Measurements from ENCODE around the gene AGMO. TPM values are rescaled to one million over a fixed set of nuclear protein-coding genes. Genes with fewer than 3 reads are reported as not detected.
A peak's percentile ranks its signal among the peaks of the same experiment; 100 is the strongest.
"Not testable (repeated sequence)": the region's sequence is repeated elsewhere in the genome, so short reads cannot be mapped to it uniquely, and the experiment has no call there.

Gene AGMO
- total RNA-seq, 1 donor, result 0.18 TPM

DNA sequence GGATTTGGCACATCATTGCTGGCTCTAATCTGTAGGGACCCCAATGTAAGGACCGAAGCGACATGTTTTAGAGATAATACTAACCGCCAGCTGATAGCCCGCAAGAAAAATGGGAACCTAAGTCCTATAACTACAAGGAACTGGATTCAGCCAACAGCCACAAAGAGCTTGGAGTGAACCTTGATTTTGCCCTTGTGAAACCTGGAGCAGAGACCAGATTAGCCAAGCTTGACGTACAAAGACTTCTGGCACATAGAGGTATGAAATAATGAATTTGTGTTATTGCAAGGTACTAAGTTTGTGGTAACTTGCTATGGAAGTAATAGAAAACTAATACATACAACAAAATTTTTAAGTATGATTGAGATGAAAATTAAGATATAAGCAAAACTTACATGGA, 246.9 kb downstream of the AGMO start:
- TF ChIP-seq, protein P1, sequence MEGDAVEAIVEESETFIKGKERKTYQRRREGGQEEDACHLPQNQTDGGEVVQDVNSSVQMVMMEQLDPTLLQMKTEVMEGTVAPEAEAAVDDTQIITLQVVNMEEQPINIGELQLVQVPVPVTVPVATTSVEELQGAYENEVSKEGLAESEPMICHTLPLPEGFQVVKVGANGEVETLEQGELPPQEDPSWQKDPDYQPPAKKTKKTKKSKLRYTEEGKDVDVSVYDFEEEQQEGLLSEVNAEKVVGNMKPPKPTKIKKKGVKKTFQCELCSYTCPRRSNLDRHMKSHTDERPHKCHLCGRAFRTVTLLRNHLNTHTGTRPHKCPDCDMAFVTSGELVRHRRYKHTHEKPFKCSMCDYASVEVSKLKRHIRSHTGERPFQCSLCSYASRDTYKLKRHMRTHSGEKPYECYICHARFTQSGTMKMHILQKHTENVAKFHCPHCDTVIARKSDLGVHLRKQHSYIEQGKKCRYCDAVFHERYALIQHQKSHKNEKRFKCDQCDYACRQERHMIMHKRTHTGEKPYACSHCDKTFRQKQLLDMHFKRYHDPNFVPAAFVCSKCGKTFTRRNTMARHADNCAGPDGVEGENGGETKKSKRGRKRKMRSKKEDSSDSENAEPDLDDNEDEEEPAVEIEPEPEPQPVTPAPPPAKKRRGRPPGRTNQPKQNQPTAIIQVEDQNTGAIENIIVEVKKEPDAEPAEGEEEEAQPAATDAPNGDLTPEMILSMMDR (IDR thresholded peaks at IDR 0.05; ENCODE audit: insufficient read depth, low read length), result no peak
- H3K4me3 ChIP-seq (ENCODE audit: low read depth, low read length), result no peak overlapping the region
- DNase-seq (ENCODE audit: low read depth), result no peak

DNA sequence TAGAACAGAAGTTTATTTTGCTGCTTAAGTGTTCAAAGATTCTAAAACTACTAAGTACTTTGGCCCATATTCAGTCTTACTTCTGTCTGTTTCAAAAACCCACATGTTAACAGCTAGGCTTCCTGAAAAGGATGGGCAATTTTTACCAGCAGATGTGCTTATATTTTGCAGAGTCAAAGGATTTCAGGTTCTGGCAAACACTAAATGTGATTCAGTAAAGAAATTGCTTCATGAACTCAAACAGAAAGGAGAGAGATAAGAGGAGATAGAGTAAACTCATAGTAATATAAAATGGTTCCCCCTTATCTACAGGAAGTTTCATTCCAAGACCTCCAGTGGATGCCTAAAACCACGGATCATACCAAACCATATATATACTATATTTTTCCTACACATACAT, 248.5 kb downstream of the AGMO start:
- TF ChIP-seq, protein P1 (IDR thresholded peaks at IDR 0.05; ENCODE audit: insufficient read depth, low read length), result no peak
- no peak overlapping the region for H3K4me3 ChIP-seq (ENCODE audit: low read depth, low read length)
- peak; percentile 61 for DNase-seq (ENCODE audit: low read depth)

DNA sequence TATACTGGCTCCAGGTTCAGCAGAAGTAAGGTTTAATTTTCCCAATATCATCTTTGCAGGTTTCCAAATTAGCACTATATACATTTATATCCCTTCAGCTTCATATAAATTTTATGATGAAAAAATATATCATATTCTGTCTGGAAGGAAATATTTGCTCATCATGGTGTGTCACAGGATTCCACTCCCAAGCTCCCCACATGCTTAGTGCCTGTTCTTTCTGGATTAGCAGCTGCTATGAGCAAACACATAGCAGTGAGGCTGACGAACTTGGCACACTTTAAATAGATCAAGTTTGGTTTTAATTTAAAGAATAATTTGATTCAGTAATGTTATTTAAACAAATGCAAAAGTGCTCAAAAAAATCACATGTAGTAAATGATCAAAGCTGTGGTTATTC, 251.9 kb downstream of the AGMO start:
- peak; percentile 37 for DNase-seq (ENCODE audit: low read depth)
- TF ChIP-seq, protein P1 (IDR thresholded peaks at IDR 0.05; ENCODE audit: insufficient read depth, low read length), result no peak
- H3K4me3 ChIP-seq (ENCODE audit: low read depth, low read length), result no peak overlapping the region

DNA sequence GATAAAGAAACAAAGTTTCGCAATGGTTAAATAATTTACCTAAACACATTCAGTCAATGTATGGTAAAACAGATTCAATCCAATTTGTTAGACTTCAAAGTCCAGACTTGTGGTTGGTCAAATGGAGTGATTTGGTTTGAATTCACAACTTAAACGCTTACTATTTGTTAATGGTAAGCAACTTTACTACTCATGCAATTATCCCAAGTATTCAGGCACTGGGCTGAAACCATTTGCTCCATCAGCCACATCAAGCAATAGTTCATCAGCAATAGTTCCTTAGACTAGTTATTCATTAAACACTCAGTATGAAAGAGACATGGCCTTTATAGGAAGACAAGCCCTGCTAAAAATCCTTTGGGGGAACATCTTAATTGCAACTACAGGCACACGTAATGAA, 253.0 kb downstream of the AGMO start:
- H3K4me3 ChIP-seq (ENCODE audit: low read depth, low read length), result no peak overlapping the region

DNA sequence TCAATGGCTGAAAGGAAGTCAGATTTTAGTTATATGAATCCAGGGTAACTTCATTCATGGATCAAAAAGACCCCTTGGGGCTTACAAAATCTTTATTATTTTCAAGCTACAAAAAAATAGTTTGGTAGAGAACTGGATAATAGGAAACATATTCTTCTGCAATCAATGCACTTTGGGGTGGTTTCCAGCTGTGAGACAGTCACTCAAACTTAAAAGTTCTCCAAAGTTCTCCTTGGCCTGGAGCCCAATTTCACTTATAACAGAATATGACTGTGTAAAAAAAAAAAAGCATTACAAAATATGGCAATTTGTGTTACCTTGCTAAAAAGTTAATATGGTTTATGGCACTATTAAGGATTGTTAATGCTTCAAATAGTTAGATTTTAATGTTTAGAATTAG, 255.5 kb downstream of the AGMO start:
- TF ChIP-seq, protein P1 (IDR thresholded peaks at IDR 0.05; ENCODE audit: insufficient read depth, low read length), result no peak
- DNase-seq (ENCODE audit: low read depth), result no peak
- H3K4me3 ChIP-seq (ENCODE audit: low read depth, low read length), result no peak overlapping the region

More for the DNA sequence above, 253.0 kb downstream of the AGMO start:
- no peak for DNase-seq (ENCODE audit: low read depth)
- TF ChIP-seq, protein P1 (IDR thresholded peaks at IDR 0.05; ENCODE audit: insufficient read depth, low read length), result no peak

DNA sequence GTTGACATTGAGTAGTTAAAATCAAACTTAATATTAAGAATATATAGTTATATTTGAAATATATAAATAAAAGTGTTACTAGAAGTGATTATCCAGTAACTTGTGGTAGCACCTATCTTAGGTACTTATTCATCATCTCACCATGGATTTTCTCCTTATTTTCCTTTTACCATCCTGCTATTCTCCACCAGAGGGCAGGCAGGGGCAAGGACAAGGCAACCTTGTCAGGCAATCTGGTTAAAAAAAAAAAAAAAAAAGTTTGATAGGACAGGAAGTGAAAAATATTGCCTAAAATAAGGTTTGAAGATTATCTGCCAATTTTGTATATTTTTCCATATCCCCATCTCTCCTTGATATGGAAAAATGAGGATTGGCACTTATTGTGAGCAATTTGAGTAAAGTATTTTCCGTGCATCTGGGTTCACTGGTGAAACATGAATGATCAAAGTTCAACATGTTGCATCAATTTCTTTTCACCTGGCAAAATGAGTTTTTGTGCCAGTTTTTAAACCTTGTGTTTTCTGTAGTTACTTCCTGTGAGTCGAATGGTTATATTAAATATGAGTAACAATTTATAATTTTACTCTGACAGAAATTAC, 256.7 kb downstream of the AGMO start:
- H3K4me3 ChIP-seq (ENCODE audit: low read depth, low read length), result no peak overlapping the region
- TF ChIP-seq, protein P1 (IDR thresholded peaks at IDR 0.05; ENCODE audit: insufficient read depth, low read length), result peak; percentile 89
- peak; percentile 69 for DNase-seq (ENCODE audit: low read depth)

DNA sequence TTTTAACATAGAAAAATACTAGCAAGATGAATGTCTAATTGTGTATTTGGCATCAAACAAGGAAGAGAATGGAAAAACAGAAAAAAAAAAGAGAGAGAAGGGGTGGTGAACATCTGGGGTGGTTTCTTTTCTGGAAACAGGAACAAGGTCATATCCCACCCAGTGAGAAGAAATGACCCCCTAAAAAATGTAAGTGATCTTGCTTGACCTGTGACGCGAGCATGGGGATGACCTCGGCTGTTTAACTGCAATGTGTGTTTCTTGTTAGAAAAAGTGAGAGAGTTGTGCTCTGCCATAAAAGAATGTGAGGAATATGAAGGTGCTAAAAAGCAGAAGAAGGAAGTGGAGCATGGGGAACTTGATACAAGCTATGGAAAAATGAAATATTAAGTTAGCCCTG, 258.5 kb downstream of the AGMO start:
- H3K4me3 ChIP-seq (ENCODE audit: low read depth, low read length), result no peak overlapping the region
- TF ChIP-seq, protein P1 (IDR thresholded peaks at IDR 0.05; ENCODE audit: insufficient read depth, low read length), result no peak
- DNase-seq (ENCODE audit: low read depth), result no peak

DNA sequence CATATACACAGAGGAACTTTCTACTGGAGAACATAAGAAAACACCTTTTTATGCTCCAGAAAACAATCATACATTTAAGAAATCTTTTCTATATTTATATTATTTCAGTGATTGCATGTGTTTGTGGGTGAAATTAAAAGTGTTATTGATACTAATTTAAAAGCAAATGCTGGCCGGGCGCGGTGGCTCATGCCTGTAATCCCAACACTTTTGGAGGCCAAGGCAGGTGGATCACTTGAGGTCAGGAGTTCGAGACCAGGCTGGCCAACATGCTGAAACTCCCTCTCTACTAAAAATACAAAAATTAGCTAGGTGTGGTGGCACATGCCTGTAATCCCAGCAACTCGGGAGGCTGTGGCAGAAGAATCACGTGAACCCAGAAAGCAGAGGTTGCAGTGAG, 260.8 kb downstream of the AGMO start:
- DNase-seq (ENCODE audit: low read depth); H3K4me3 ChIP-seq (ENCODE audit: low read depth, low read length): not testable (repeated sequence)

All from fibroblast of the aortic adventitia (primary cell).